Right lobe of liver (tissue), 4 donors: Measurements from ENCODE around the gene CTDSPL.

Experiments used
- CTCF ChIP-seq, 4 donors: fragments of 200-600 bp in 3 of 4; fragments of 450-650 bp in 1 of 4; IDR thresholded peaks; one replicate each; pipeline versions ENCODE4 v1.5.1 to v1.8.0; 2016 to 2022; ENCODE audit warnings: antibody characterized with exemption in 4 of 4, mild to moderate bottlenecking in 2 of 4
- POLR2A ChIP-seq: fragments of 450-650 bp; IDR thresholded peaks from one replicate; pipeline ENCODE4 v1.6.1; 2017; ENCODE audit warnings: antibody characterized with exemption, mild to moderate bottlenecking
- donor health status: DM: no; HTN: no; CAD: no.
- donor health status: DM: no; HTN: no; CAD: no.
- donor health status: DM: no; HTN: yes; CAD: no.

- TF ChIP-seq CTCF (IDR thresholded peaks at IDR 0.05) = no peak
- no peak for TF ChIP-seq POLR2A
Measured at GRCh38 chr3:37942646-37943045, 81.0 kb downstream of the CTDSPL start.
